SK-N-MC (cell line): Measurements from ENCODE around the gene CHRNG.

ENCODE experiments used
- EZH2 ChIP-seq: fragments of 200-600 bp; sonication (generic); IDR thresholded peaks from one replicate; pipeline ENCODE4 v1.6.1; 2017; ENCODE audit warnings: antibody characterized with exemption
- FOXP2 ChIP-seq: optimal IDR thresholded peaks from 2 replicates; pipeline ENCODE3; 2011; ENCODE audit warnings: mild to moderate bottlenecking, moderate library complexity; ENCODE audit not compliant: insufficient read depth; ENCODE audit errors: extremely low read length, control extremely low read depth
- POLR2AphosphoS5 ChIP-seq: IDR thresholded peaks from 2 replicates; pipeline ENCODE4 v1.6.1; 2012; ENCODE audit warnings: mild to moderate bottlenecking, low read depth, low read length, borderline replicate concordance

DNA sequence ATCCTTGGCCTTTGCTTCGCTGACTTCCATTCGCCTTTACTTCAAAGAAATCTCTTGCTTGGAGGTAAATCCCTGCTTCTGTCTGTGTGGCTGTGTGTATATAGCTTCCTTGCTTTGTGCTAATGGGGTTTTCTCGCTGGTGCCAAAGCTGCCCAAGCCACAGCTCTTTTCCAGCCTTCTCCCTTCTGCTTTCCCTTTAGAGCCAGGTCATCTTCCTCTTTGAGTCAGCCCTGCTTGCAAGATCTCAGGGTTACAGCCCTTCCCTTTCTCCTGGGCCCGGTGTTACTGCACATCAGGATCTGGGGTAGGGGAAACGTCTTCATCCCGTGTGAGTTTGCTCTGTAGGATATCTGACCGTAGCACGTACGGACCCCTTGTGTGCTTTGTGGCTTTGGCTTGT, 30.0 kb downstream of the CHRNG start:
- TF ChIP-seq POLR2AphosphoS5 (no peak), EZH2 (no peak), FOXP2 (no peak)
